GM18951 (cell line): ENCODE measurements around the gene BABAM2.

ENCODE experiments used
- POLR2A ChIP-seq: IDR thresholded peaks from 4 replicates; pipeline ENCODE4 v1.6.1; 2011; ENCODE audit warnings: mild to moderate bottlenecking; ENCODE audit not compliant: insufficient read length, insufficient read depth; ENCODE audit errors: extremely low read depth
- in situ Hi-C: fragments of 300-500 bp; cut with MboI; formaldehyde crosslinking; loops from one replicate; pipeline ENCODE4 v1.12.0; 2022; ENCODE audit warnings: low sequenced_read_pairs, mixed read lengths, inconsistent platforms; ENCODE audit not compliant: unreplicated experiment

The BABAM2 gene

DNA sequence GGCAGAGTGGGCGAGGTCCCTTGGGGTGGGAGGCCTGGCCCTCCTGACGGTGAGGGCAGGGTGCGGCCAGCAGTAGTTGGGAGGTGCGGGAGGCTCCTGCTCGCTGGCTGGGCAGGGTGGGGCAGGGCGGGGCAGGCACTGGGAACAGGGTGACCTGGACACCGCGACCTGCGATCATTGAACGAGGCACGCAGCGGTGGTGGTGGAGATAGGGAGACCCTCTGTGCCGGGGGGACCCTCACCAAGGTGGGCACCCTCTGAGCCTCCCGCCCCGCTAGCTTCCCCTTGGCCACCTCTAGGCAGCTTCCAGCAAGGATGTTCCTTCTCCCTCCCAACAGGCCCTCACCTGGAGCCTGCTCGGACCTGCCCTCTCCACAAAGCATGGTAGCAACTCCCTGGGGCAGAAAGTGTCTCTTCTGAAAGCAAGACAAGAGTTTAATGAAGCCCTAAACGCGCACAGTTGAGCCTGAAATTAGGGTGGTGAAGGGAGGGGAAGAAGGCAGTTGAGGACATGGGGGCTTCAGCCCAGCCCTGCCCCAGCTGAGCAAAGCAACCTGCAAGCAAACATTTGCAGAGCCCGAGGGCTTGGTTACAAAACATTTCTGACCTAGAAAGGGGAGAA is 486.8 kb downstream of the BABAM2 start:
- in situ Hi-C loops = no loop called here

GRCh38 chr2:28377984-28378678 is 487.6 kb downstream of the BABAM2 start:
- TF ChIP-seq POLR2A = no peak
- in situ Hi-C loops = no loop called here

More for the DNA sequence above, 486.8 kb downstream of the BABAM2 start:
- no peak for TF ChIP-seq POLR2A

DNA sequence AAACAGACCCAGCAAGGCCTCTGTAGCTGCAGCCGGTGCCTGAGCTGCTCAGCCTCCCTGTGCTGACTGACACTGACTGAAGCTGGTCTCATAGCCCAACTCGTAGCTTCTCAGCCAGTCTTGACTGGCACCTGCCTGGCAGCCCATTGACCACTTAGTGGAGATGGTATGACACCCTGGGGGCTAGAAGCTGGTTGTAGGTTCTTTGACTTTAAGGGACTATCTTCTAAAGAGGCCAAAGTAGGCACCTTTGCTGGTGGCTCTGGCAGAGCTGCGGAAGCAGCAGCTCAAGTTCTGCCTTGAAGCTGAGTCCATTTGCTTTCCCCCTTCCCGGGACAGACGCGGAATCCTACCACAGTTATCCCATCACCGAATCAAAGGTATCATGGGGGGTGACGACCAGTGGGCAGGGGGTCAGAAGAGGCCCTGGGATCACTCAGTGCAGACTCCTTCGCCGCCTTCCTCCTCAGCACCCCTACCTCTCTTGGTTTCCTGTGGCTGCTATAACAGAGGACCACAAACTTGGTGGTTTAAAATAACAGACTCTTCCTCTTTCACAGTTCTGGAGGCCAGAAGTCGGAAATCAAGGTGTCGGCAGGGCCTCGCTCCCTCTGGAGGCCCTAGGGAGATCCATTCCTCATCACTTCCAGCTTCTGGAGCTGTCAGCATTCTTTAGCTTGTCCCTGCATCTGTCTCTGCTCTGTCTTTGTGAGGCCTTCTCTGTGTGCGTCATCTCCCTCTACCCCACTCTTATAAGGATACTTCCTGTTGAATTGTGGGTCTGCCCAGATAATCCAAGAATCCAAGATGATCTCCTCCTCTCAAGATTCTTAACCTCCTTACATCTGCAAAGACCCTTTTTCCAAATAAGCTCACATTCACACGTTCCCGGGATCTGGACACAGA is 488.4 kb downstream of the BABAM2 start:
- no peak for TF ChIP-seq POLR2A
- in situ Hi-C loops = no loop called here

DNA sequence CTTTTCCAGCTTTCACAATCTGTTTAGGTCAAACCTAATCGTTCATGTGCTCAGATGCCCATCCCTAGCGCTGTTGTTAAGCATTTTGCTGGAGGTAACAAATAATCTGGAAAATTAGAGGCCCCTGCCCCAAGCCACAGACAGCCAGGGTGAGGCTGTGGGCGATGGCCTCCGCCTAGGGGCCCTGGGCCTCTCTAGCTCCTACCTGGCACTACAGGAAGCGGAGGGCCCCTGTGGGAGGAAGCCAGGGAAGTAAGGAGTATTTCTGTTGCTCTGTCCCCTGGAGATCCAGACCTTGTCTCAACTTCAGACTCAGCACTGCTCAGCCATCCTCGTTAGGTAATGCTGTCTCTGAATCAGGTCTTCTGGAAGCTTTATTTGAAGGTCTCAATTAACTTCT is 489.7 kb downstream of the BABAM2 start:
- in situ Hi-C loops = no loop called here
- no peak for TF ChIP-seq POLR2A

- TF ChIP-seq POLR2A = no peak
Measured at GRCh38 chr2:28381225-28382180, 491.0 kb downstream of the BABAM2 start.

GRCh38 chr2:28382755-28383154 is 492.2 kb downstream of the BABAM2 start:
- no peak for TF ChIP-seq POLR2A
- in situ Hi-C loops = no loop called here

More at GRCh38 chr2:28381225-28382180, 491.0 kb downstream of the BABAM2 start:
- in situ Hi-C loops = no loop called here

GRCh38 chr2:28387082-28387960 is 496.8 kb downstream of the BABAM2 start:
- in situ Hi-C loops = no loop called here
- TF ChIP-seq POLR2A = no peak
